Measurements from ENCODE around the gene TENM4. TPM values are rescaled to one million over a fixed set of nuclear protein-coding genes. Genes with fewer than 3 reads are reported as not detected.

Gene TENM4
- polyA plus RNA-seq, 1 experiment: 0.39 TPM

GRCh38 chr11:79325851-79326250, 115.0 kb downstream of the TENM4 start:
- H3K27me3 ChIP-seq (ENCODE audit: control insufficient read depth, insufficient read depth, low read length): no peaks in the 10 kb centered on the region
- no peak for DNase-seq (ENCODE audit: low read depth)
- ChIA-PET CTCF (no interaction called here), POLR2A (no interaction called here)
- H3K36me3 ChIP-seq (ENCODE audit: control insufficient read depth, insufficient read depth, low read length): no peaks in the 10 kb centered on the region
- H3K4me3 ChIP-seq (ENCODE audit: low read depth, low read length): no peak overlapping the region
- TF ChIP-seq CTCF (IDR thresholded peaks at IDR 0.05; ENCODE audit: insufficient read depth, low read depth, low read length): no peak

- DNase-seq (ENCODE audit: low read depth): no peak
- no peak for TF ChIP-seq CTCF (IDR thresholded peaks at IDR 0.05; ENCODE audit: insufficient read depth, low read depth, low read length)
- H3K36me3 ChIP-seq (ENCODE audit: control insufficient read depth, insufficient read depth, low read length): no peaks in the 10 kb centered on the region
- CTCF ChIA-PET: no interaction called here
- no peak overlapping the region for H3K4me3 ChIP-seq (ENCODE audit: low read depth, low read length)
- H3K27me3 ChIP-seq (ENCODE audit: control insufficient read depth, insufficient read depth, low read length): no peaks in the 10 kb centered on the region
- POLR2A ChIA-PET: no interaction called here
Observed at GRCh38 chr11:79321263-79321662, 119.6 kb downstream of the TENM4 start.

DNA sequence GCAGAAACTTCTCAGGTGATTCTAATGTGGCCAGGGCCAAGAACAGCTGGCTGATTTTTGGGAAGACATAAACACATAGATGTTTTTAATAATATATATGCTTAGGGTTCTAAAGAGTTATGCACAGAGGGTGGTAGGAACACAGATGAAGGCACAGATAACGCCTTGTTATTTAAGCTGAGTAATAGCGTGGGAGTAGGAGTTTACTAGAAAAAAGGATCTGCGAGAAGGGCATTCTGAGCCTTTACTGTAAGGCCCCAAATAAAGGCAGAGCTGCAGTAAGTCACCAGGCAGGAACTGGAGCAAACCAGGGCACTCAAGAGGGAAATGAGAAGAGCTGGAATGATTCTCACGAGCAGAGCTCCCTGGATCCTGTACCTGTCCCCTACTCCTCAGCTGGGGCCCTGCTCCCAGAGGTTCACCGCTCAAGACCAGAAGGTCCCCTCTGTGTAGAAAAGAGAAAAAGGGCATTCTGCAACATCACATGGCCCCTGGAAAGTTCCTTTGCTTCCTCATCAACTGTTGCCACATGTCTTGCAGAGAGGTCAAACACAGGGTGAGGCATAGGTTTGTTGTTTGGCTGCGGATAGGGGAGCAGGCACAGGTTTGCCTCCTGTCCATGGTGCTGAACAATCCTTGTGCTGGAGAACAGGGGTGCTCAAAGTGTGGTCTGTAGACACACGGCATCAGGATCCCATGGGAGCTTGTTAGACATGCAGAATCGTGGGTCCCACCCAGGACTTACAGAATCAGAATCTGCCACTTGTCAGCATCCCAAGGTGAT, 125.7 kb downstream of the TENM4 start:
- no peak for DNase-seq (ENCODE audit: low read depth)
- Histone ChIP-seq H3K36me3 (ENCODE audit: control insufficient read depth, insufficient read depth, low read length) (no peaks in the 10 kb centered on the region), H3K27me3 (ENCODE audit: control insufficient read depth, insufficient read depth, low read length) (no peaks in the 10 kb centered on the region), H3K4me3 (ENCODE audit: low read depth, low read length) (no peak overlapping the region)
- no peak for TF ChIP-seq CTCF (IDR thresholded peaks at IDR 0.05; ENCODE audit: insufficient read depth, low read depth, low read length)
- ChIA-PET CTCF (no interaction called here), POLR2A (no interaction called here)

GRCh38 chr11:79313530-79313913, 127.3 kb downstream of the TENM4 start:
- TF ChIP-seq CTCF (IDR thresholded peaks at IDR 0.05; ENCODE audit: insufficient read depth, low read depth, low read length): no peak
- no peak overlapping the region for H3K4me3 ChIP-seq (ENCODE audit: low read depth, low read length)
- no peak for DNase-seq (ENCODE audit: low read depth)
- H3K36me3 ChIP-seq (ENCODE audit: control insufficient read depth, insufficient read depth, low read length): no peaks in the 10 kb centered on the region
- H3K27me3 ChIP-seq (ENCODE audit: control insufficient read depth, insufficient read depth, low read length): no peaks in the 10 kb centered on the region
- ChIA-PET POLR2A (no interaction called here), CTCF (no interaction called here)

DNA sequence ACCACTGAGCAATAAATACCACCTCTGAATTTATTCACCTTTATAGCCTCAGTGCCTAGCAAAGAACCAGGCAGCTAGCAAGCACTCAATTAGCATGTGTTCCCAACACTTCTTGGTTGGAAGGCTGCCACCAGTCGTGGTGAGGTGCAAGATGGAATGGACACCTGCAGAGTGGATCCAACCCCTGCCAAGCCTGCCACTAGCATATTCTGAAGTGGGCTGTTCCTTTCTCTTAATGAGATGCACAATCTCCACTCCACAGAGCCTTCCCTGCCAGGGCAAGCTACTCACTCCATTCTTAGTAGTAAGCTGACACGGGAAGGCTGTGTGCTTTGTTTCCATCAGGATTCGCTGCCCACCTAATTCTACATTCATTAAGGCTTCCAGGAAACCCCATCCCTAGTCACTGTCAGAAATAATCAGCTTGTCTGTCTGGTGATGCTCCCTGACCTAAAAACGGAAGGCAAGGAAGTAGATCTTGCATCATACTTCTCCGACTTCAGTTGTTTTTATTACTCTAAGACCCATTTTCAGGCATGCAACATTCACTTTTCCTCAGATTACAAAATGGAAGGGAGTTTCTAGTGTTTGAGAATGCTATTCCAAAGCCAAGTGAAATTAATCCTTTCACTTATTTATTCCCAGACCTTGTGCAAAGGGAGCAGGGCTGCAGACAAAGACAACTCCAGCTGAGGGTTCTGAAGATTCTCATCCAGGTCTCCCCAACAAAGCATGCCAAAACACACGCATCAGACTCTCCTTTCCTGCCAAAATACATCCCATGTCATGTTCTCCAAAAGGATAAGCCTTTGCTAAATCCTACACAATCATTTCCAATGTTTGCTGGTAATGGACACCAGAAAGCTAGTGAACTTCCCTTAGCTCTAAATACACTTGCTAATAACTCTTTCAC, 128.0 kb downstream of the TENM4 start:
- CTCF ChIA-PET: interaction anchor here (0.7 to 1.2 kb wide), 2 partner anchors 8 to 9 kb away, joined by 3 read pairs; no protein-coding TSS in a partner anchor
- DNase-seq (ENCODE audit: low read depth): no peak

More for the DNA sequence above, 128.0 kb downstream of the TENM4 start:
- no peaks in the 10 kb centered on the region for H3K27me3 ChIP-seq (ENCODE audit: control insufficient read depth, insufficient read depth, low read length)
- TF ChIP-seq CTCF (IDR thresholded peaks at IDR 0.05; ENCODE audit: insufficient read depth, low read depth, low read length): no peak
- no peak overlapping the region for H3K4me3 ChIP-seq (ENCODE audit: low read depth, low read length)
- no peaks in the 10 kb centered on the region for H3K36me3 ChIP-seq (ENCODE audit: control insufficient read depth, insufficient read depth, low read length)
- POLR2A ChIA-PET: no interaction called here

All from BJ (cell line).